Tibial nerve (tissue), 4 donors: ENCODE measurements around the gene UMAD1. TPM values are rescaled to one million over a fixed set of nuclear protein-coding genes. Genes with fewer than 3 reads are reported as not detected.
A peak's percentile ranks its signal among the peaks of the same experiment; 100 is the strongest.

Source experiments
- DNase-seq, 2 donors: peaks; one replicate each; pipeline ENCODE4 v3.0.0-alpha.2; 2019; ENCODE audit warnings: low spot score in 2 of 2
- H3K27ac ChIP-seq, 4 donors: fragments of 200-600 bp; sonication (generic) in 3 of 4; one replicate each; pipeline ENCODE4 v1.5.1; 2017 to 2019; ENCODE audit warnings: mild to moderate bottlenecking in 1 of 4
- H3K27me3 ChIP-seq, 2 donors: fragments of 200-600 bp; sonication (generic) in 1 of 2; one replicate each; pipeline versions ENCODE4 v1.5.1 to v1.6.0; 2017 to 2019
- H3K36me3 ChIP-seq, 3 donors: fragments of 200-600 bp; sonication (generic); one replicate each; pipeline ENCODE4 v1.5.1; 2018 to 2019
- H3K4me1 ChIP-seq, 4 donors: fragments of 200-600 bp; sonication (generic) in 3 of 4; one replicate each; pipeline ENCODE4 v1.5.1; 2017 to 2019
- H3K4me3 ChIP-seq, 4 donors: fragments of 200-600 bp; sonication (generic) in 3 of 4; one replicate each; pipeline ENCODE4 v1.5.1; 2017 to 2019; ENCODE audit warnings: mild to moderate bottlenecking in 1 of 4, moderate library complexity in 1 of 4
- H3K9me3 ChIP-seq, 4 donors: fragments of 200-600 bp; sonication (generic) in 3 of 4; one replicate each; pipeline ENCODE4 v1.5.1; 2017 to 2019
- CTCF ChIP-seq, 5 experiments: fragments of 200-600 bp in 3 of 5; fragments of 450-650 bp in 2 of 5; sonication (generic) in 3 of 5; IDR thresholded peaks; one replicate each; pipeline ENCODE4 v1.5.1; 2016 to 2019; ENCODE audit warnings: antibody characterized with exemption in 5 of 5, mild to moderate bottlenecking in 3 of 5, moderate library complexity in 2 of 5
- EP300 ChIP-seq, 2 donors: sonication (generic); formaldehyde crosslinking; IDR thresholded peaks; one replicate each; pipeline ENCODE4 v1.6.1; 2017; ENCODE audit warnings: antibody characterized with exemption in 2 of 2, mild to moderate bottlenecking in 1 of 2
- POLR2A ChIP-seq, 2 donors: fragments of 450-650 bp; IDR thresholded peaks; one replicate each; pipeline ENCODE4 v1.6.1; 2017; ENCODE audit warnings: antibody characterized with exemption in 2 of 2, mild to moderate bottlenecking in 2 of 2, moderate library complexity in 2 of 2
- WGBS, 2 donors: methylation state at CpG; one replicate each; pipeline ENCODE4 v1.1.5; 2018; 5-methylcytosine and 5-hydroxymethylcytosine counted together
- total RNA-seq, 4 donors: library from RNA; depleted of rRNA; stranded (reverse); fragments of >200 nt; gene quantifications; one replicate each; pipeline ENCODE4 v1.1.0, GENCODE V29; 2016

The UMAD1 gene
- total RNA-seq, 4 donors from 2014 or later: 6.0 to 14.9 (median 10.2) TPM

GRCh38 chr7:7742223-7742622 is 101.7 kb downstream of the UMAD1 start:
- no peak overlapping the region for H3K4me3 ChIP-seq
- H3K4me1 ChIP-seq: peaks cover 0 to 48% (median 9%) of the 10 kb centered on the region in 4 donors
- no peak for DNase-seq
- TF ChIP-seq CTCF (IDR thresholded peaks at IDR 0.05) (no peak), EP300 (IDR thresholded peaks at IDR 0.05) (no peak), POLR2A (IDR thresholded peaks at IDR 0.05) (no peak)
- H3K36me3 ChIP-seq: no peaks in the 10 kb centered on the region
- 94% methylated on average over 12 of the region's 12 CpGs for WGBS, 2 donors
- no peaks in the 10 kb centered on the region for H3K27me3 ChIP-seq
- peak overlapping the region in 1 of 4 donors; percentile 2 for H3K27ac ChIP-seq
- no peaks in the 10 kb centered on the region for H3K9me3 ChIP-seq

- WGBS, 2 donors: 69 to 92% methylated on average over 4 of the region's 4 CpGs
- H3K27me3 ChIP-seq: no peaks in the 10 kb centered on the region
These were observed 104.7 kb downstream of the UMAD1 start for GRCh38 chr7:7745258-7745657.

GRCh38 chr7:7745966-7746365 is 105.4 kb downstream of the UMAD1 start:
- H3K27ac ChIP-seq: no peak overlapping the region
- TF ChIP-seq CTCF (IDR thresholded peaks at IDR 0.05): no peak
- no peak for TF ChIP-seq POLR2A (IDR thresholded peaks at IDR 0.05)
- no peak for TF ChIP-seq EP300 (IDR thresholded peaks at IDR 0.05)
- H3K4me1 ChIP-seq: peaks cover 0 to 26% (median 0%) of the 10 kb centered on the region in 4 donors
- no peaks in the 10 kb centered on the region for H3K9me3 ChIP-seq
- H3K36me3 ChIP-seq: no peaks in the 10 kb centered on the region
- H3K27me3 ChIP-seq: no peaks in the 10 kb centered on the region
- no peak overlapping the region for H3K4me3 ChIP-seq
- WGBS, 2 donors: 69 to 87% methylated on average over 4 of the region's 4 CpGs
- no peak for DNase-seq

More at GRCh38 chr7:7745258-7745657, 104.7 kb downstream of the UMAD1 start:
- TF ChIP-seq EP300 (IDR thresholded peaks at IDR 0.05) (no peak), POLR2A (IDR thresholded peaks at IDR 0.05) (no peak), CTCF (IDR thresholded peaks at IDR 0.05) (no peak)
- DNase-seq: no peak
- Histone ChIP-seq H3K27ac (no peak overlapping the region), H3K9me3 (no peaks in the 10 kb centered on the region), H3K36me3 (no peaks in the 10 kb centered on the region), H3K4me3 (no peak overlapping the region), H3K4me1 (peaks cover 0 to 26% (median 0%) of the 10 kb centered on the region in 4 donors)

DNA sequence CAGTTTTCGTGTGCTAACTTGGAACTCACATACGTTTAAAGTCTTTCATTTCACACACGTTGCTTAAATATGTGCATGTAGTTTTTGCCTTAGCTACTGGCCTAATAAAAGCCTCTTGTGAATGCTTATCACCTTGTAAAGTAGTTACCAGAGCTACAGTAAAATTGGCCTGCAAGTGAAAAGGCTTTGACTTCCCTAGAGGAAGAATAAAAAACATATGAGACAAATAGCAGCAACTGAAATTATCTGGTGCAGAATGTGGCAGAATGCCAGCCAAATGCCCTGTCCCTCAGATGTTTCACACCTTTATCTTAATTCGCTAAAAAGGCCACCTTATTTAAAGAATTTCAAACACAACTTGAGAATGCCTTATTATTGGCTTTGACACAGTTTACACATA is 105.9 kb downstream of the UMAD1 start:
- no peak for TF ChIP-seq EP300 (IDR thresholded peaks at IDR 0.05)
- TF ChIP-seq CTCF (IDR thresholded peaks at IDR 0.05): no peak
- no peak for TF ChIP-seq POLR2A (IDR thresholded peaks at IDR 0.05)

GRCh38 chr7:7750571-7751242 is 110.2 kb downstream of the UMAD1 start:
- Histone ChIP-seq H3K4me1 (peaks cover 0 to 32% (median 0%) of the 10 kb centered on the region in 4 donors), H3K9me3 (no peaks in the 10 kb centered on the region), H3K27me3 (no peaks in the 10 kb centered on the region), H3K36me3 (no peaks in the 10 kb centered on the region), H3K4me3 (peak overlapping the region in 2 of 4 donors; percentile 12 to 22), H3K27ac (peak overlapping the region in 2 of 4 donors; percentile 13 to 36)
- DNase-seq: no peak
- TF ChIP-seq POLR2A (IDR thresholded peaks at IDR 0.05): no peak
- no peak for TF ChIP-seq CTCF (IDR thresholded peaks at IDR 0.05)
- no peak for TF ChIP-seq EP300 (IDR thresholded peaks at IDR 0.05)
- 60 to 62% methylated on average over 2 of the region's 2 CpGs for WGBS, 2 donors

More for the DNA sequence above, 105.9 kb downstream of the UMAD1 start:
- Histone ChIP-seq H3K4me3 (no peak overlapping the region), H3K4me1 (peaks cover 0 to 28% (median 0%) of the 10 kb centered on the region in 4 donors), H3K27ac (no peak overlapping the region), H3K9me3 (no peaks in the 10 kb centered on the region), H3K36me3 (no peaks in the 10 kb centered on the region), H3K27me3 (no peaks in the 10 kb centered on the region)
- 49 to 61% methylated on average over 4 of the region's 4 CpGs for WGBS, 2 donors
- no peak for DNase-seq
